ENCODE results near the gene FYN.

FYN gene

GRCh38 chr6:111880181-111880888, 7.1 kb upstream of the FYN start:
- ChIA-PET POLR2A (interaction anchor here (0.6 kb wide), 1 partner anchor 78 kb away, joined by 3 read pairs; no protein-coding TSS in a partner anchor), CTCF (interaction anchor here (1.0 to 1.1 kb wide), 2 partner anchors 9 to 163 kb away, joined by 3 to 6 read pairs; no protein-coding TSS in a partner anchor)
- Histone ChIP-seq H3K9me3 (ENCODE audit: control insufficient read depth, insufficient read depth, low read depth, low read length) (no peaks in the 10 kb centered on the region), H3K36me3 (ENCODE audit: control insufficient read depth in 2 of 2, insufficient read depth in 1 of 2, low read length in 2 of 2) (no peaks in the 10 kb centered on the region), H3K27ac (ENCODE audit: extremely low read depth, low read depth, low read length) (no peak overlapping the region), H3K4me3 (ENCODE audit: low read depth, low read length) (no peak overlapping the region), H3K4me1 (ENCODE audit: control insufficient read depth, insufficient read depth, low read length) (no peaks in the 10 kb centered on the region)
- TF ChIP-seq KLF10 (tag by site-specific recombination; IDR thresholded peaks at IDR 0.05) = no peak
- no peak for TF ChIP-seq ZNF311 (tag by site-specific recombination; IDR thresholded peaks at IDR 0.05; ENCODE audit: borderline replicate concordance)
- no peak for TF ChIP-seq ZNF214 (tag by site-specific recombination; IDR thresholded peaks at IDR 0.05; ENCODE audit: borderline replicate concordance)
- no peak for TF ChIP-seq ZNF324 (tag by site-specific recombination; IDR thresholded peaks at IDR 0.05)
- no peak for TF ChIP-seq ZNF670 (tag by site-specific recombination; IDR thresholded peaks at IDR 0.05; ENCODE audit: low read depth)
- no peak for TF ChIP-seq ZNF132 (tag by site-specific recombination; IDR thresholded peaks at IDR 0.05; ENCODE audit: borderline replicate concordance)
- TF ChIP-seq INSM2 (tag by site-specific recombination; IDR thresholded peaks at IDR 0.05) = no peak
- no peak for TF ChIP-seq SCRT1 (tag by site-specific recombination; IDR thresholded peaks at IDR 0.05; ENCODE audit: borderline replicate concordance)
- TF ChIP-seq TCF7L2 (IDR thresholded peaks at IDR 0.05; ENCODE audit: borderline replicate concordance, low read depth, low read length) = no peak
- TF ChIP-seq ZNF510 (tag by site-specific recombination; IDR thresholded peaks at IDR 0.05; ENCODE audit: insufficient replicate concordance) = no peak
- no peak for TF ChIP-seq RBAK (tag by site-specific recombination; IDR thresholded peaks at IDR 0.05)
- TF ChIP-seq ZBTB20 (tag by site-specific recombination; IDR thresholded peaks at IDR 0.05) = no peak
- no peak for TF ChIP-seq ZNF184 (tag by site-specific recombination; IDR thresholded peaks at IDR 0.05)
- no peak for TF ChIP-seq ZNF488 (tag by site-specific recombination; IDR thresholded peaks at IDR 0.05)
- no peak for TF ChIP-seq ZBTB10 (tag by site-specific recombination; IDR thresholded peaks at IDR 0.05)

- TF ChIP-seq ZNF596 (tag by site-specific recombination; IDR thresholded peaks at IDR 0.05) (peak; percentile 84), ZNF37A (tag by site-specific recombination; IDR thresholded peaks at IDR 0.05) (no peak)
- peaks cover 4% of the 10 kb centered on the region; the same call in 1 of the 2 replicates for H3K4me1 ChIP-seq (ENCODE audit: control insufficient read depth, insufficient read depth, low read length)
- H3K4me3 ChIP-seq (ENCODE audit: low read depth, low read length) = no peak overlapping the region
- no peaks in the 10 kb centered on the region for H3K9me3 ChIP-seq (ENCODE audit: control insufficient read depth, insufficient read depth, low read depth, low read length)
- POLR2A ChIA-PET = no interaction called here
- CTCF ChIA-PET = interaction anchor here (0.6 to 1.5 kb wide), 4 partner anchors 46 to 166 kb away, joined by 3 to 7 read pairs (median 3); no protein-coding TSS in a partner anchor
- no peaks in the 10 kb centered on the region for H3K36me3 ChIP-seq (ENCODE audit: control insufficient read depth in 2 of 2, insufficient read depth in 1 of 2, low read length in 2 of 2)
- no peak overlapping the region for H3K27ac ChIP-seq (ENCODE audit: extremely low read depth, low read depth, low read length)
These were observed 2.5 kb upstream of the FYN start for GRCh38 chr6:111875741-111876140.

All from HEK293 (cell line).